Uterus (tissue), 2 donors: ENCODE measurements around the gene MAML2.

Experiments
- CTCF ChIP-seq, 4 experiments: fragments of 200-600 bp in 2 of 4; fragments of 450-650 bp in 2 of 4; sonication (generic) in 2 of 4; IDR thresholded peaks; one replicate each; pipeline ENCODE4 v1.5.1; 2016 to 2019; ENCODE audit warnings: antibody characterized with exemption in 4 of 4, mild to moderate bottlenecking in 2 of 4, moderate library complexity in 1 of 4
- POLR2A ChIP-seq, 2 donors: fragments of 450-650 bp; IDR thresholded peaks; one replicate each; pipeline ENCODE4 v1.6.1; 2016; ENCODE audit warnings: antibody characterized with exemption in 2 of 2, mild to moderate bottlenecking in 1 of 2, moderate library complexity in 1 of 2

DNA sequence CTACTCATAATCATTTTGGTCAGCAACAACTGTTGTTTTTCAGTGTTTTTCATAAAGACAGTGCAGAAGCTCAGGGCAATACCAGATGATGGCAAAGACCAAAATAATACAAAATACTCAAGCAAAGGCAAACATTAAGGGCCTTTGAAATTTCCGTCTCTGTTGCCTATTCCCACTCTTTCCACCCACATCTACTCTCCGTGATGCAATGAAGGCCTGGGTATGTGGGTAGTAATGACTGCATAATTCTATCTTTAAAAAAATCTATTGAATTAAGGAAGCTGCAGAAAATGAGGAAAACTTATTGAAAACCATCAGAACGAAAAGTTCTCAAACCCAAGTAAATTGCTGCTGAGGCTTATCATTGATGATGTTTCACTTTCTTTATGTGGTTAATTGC, 203.3 kb downstream of the MAML2 start:
- no peak for TF ChIP-seq CTCF (IDR thresholded peaks at IDR 0.05)
- TF ChIP-seq POLR2A (IDR thresholded peaks at IDR 0.05) = no peak
